Panc1 (cell line): ENCODE results near the gene OTULINL.

Source experiments
- CTCF ChIP-seq: fragments of 450-650 bp; IDR thresholded peaks from 2 replicates; pipeline ENCODE4 v1.5.1; 2017; ENCODE audit warnings: mild to moderate bottlenecking
- POLR2AphosphoS5 ChIP-seq: IDR thresholded peaks from 2 replicates; pipeline ENCODE4 v1.6.1; 2012; ENCODE audit warnings: mild to moderate bottlenecking, low read depth, low read length, moderate library complexity
- REST ChIP-seq, 2 experiments: IDR thresholded peaks; 2 replicates each; pipeline ENCODE4 v1.6.1; 2011 to 2012; ENCODE audit warnings: low read depth in 2 of 2, control low read depth in 1 of 2, low read length in 1 of 2, mild to moderate bottlenecking in 1 of 2, moderate library complexity in 1 of 2; ENCODE audit not compliant: insufficient read depth in 1 of 2
- SIN3A ChIP-seq: IDR thresholded peaks from 2 replicates; pipeline ENCODE4 v1.6.1; 2012; ENCODE audit warnings: low read depth, mild to moderate bottlenecking, low read length, moderate library complexity, borderline replicate concordance; ENCODE audit not compliant: insufficient read depth
- TCF7L2 ChIP-seq: IDR thresholded peaks from 2 replicates; pipeline ENCODE4 v1.6.1; 2011; ENCODE audit warnings: mild to moderate bottlenecking, low read depth, low read length, inconsistent platforms

GRCh38 chr5:14588758-14589543 is 7.4 kb downstream of the OTULINL start:
- TF ChIP-seq SIN3A: no peak
- no peak for TF ChIP-seq CTCF
- TF ChIP-seq POLR2AphosphoS5: no peak
- no peak for TF ChIP-seq TCF7L2
- TF ChIP-seq REST (IDR thresholded peaks at IDR 0.05; ENCODE audit: insufficient read depth in 1 of 2, low read depth in 2 of 2, low read length in 1 of 2): no peak
